H9 (cell line): Measurements from ENCODE around the gene LSM7. TPM values are rescaled to one million over a fixed set of nuclear protein-coding genes. Genes with fewer than 3 reads are reported as not detected.

Source experiments
- DNase-seq: peaks from one replicate; pipeline ENCODE4 v3.0.0-alpha.2; 2017
- H2AFZ ChIP-seq: one replicate; pipeline ENCODE4 v1.6.1; 2013; ENCODE audit warnings: mild to moderate bottlenecking, low read length, control low read depth, moderate library complexity
- H2AK5ac ChIP-seq: 2 replicates; pipeline ENCODE4 v1.6.1; 2013; ENCODE audit warnings: low read length, control low read depth, mixed read lengths; ENCODE audit not compliant: insufficient read length
- H2BK120ac ChIP-seq: one replicate; pipeline ENCODE4 v1.6.1; 2013; ENCODE audit warnings: low read depth, mild to moderate bottlenecking, low read length, control low read depth, inconsistent platforms; ENCODE audit not compliant: poor library complexity, severe bottlenecking
- H2BK12ac ChIP-seq: 2 replicates; pipeline ENCODE4 v1.6.1; 2013; ENCODE audit warnings: low read length, control low read depth, mixed read lengths, low read depth; ENCODE audit not compliant: insufficient read length
- H2BK15ac ChIP-seq: 2 replicates; pipeline ENCODE4 v1.6.1; 2013; ENCODE audit warnings: low read depth, low read length, control low read depth
- H2BK20ac ChIP-seq: one replicate; pipeline ENCODE4 v1.6.1; 2013; ENCODE audit warnings: low read depth, mild to moderate bottlenecking, low read length, control low read depth, inconsistent platforms; ENCODE audit not compliant: poor library complexity, severe bottlenecking
- H2BK5ac ChIP-seq: 2 replicates; pipeline ENCODE4 v1.6.1; 2013; ENCODE audit warnings: low read length, control low read depth, mixed read lengths; ENCODE audit not compliant: insufficient read length
- H3K14ac ChIP-seq: 2 replicates; pipeline ENCODE4 v1.6.1; 2013; ENCODE audit warnings: low read length, control low read depth; ENCODE audit not compliant: insufficient read depth
- H3K18ac ChIP-seq: 2 replicates; pipeline ENCODE4 v1.6.1; 2013; ENCODE audit warnings: low read depth, mild to moderate bottlenecking, mixed read lengths, low read length, control low read depth; ENCODE audit not compliant: insufficient read length
- H3K23ac ChIP-seq: 2 replicates; pipeline ENCODE4 v1.6.1; 2013; ENCODE audit warnings: low read length, control low read depth, mixed read lengths, low read depth; ENCODE audit not compliant: insufficient read length
- H3K23me2 ChIP-seq: 2 replicates; pipeline ENCODE4 v1.6.1; 2013; ENCODE audit warnings: low read depth, mild to moderate bottlenecking, mixed read lengths, low read length, control low read depth; ENCODE audit not compliant: insufficient read length, poor library complexity, severe bottlenecking
- H3K27ac ChIP-seq: 2 replicates; pipeline ENCODE4 v1.5.1; 2013; ENCODE audit warnings: low read length, control low read depth, mixed read lengths, low read depth; ENCODE audit not compliant: insufficient read length
- H3K27me3 ChIP-seq: 2 replicates; pipeline ENCODE4 v1.6.1; 2013; ENCODE audit warnings: low read length, control low read depth, inconsistent platforms; ENCODE audit not compliant: insufficient read depth
- H3K4ac ChIP-seq: 2 replicates; pipeline ENCODE4 v1.6.1; 2013; ENCODE audit warnings: low read depth, mild to moderate bottlenecking, control low read depth, inconsistent platforms, low read length, moderate library complexity
- H3K4me1 ChIP-seq: 2 replicates; pipeline ENCODE4 v1.6.1; 2013; ENCODE audit warnings: low read length, control low read depth, inconsistent platforms; ENCODE audit not compliant: insufficient read depth
- H3K4me2 ChIP-seq: 2 replicates; pipeline ENCODE4 v1.6.1; 2013; ENCODE audit warnings: low read length, control low read depth, mixed read lengths; ENCODE audit not compliant: insufficient read length, insufficient read depth
- H3K56ac ChIP-seq: 2 replicates; pipeline ENCODE4 v1.6.1; 2013; ENCODE audit warnings: low read depth, mild to moderate bottlenecking, mixed read lengths, low read length, control low read depth; ENCODE audit not compliant: insufficient read length
- H3K79me1 ChIP-seq: 2 replicates; pipeline ENCODE4 v1.6.1; 2013; ENCODE audit warnings: low read depth, mild to moderate bottlenecking, moderate library complexity, low read length, control low read depth, inconsistent platforms; ENCODE audit not compliant: insufficient read depth, poor library complexity, severe bottlenecking
- H3K79me2 ChIP-seq: 2 replicates; pipeline ENCODE4 v1.6.1; 2013; ENCODE audit warnings: low read length, control low read depth, inconsistent platforms; ENCODE audit not compliant: insufficient read depth
- H3K9ac ChIP-seq: 2 replicates; pipeline ENCODE4 v1.6.1; 2013; ENCODE audit warnings: low read length, control low read depth, mixed read lengths; ENCODE audit not compliant: insufficient read length; ENCODE audit errors: extremely low read depth
- H3K9me3 ChIP-seq: one replicate; pipeline ENCODE4 v1.6.1; 2013; ENCODE audit warnings: low read depth, low read length, inconsistent platforms; ENCODE audit not compliant: control insufficient read depth
- H3T11ph ChIP-seq: one replicate; pipeline ENCODE4 v1.6.1; 2013; ENCODE audit warnings: mild to moderate bottlenecking, low read length, control low read depth, inconsistent platforms
- H4K20me1 ChIP-seq: one replicate; pipeline ENCODE4 v1.6.1; 2013; ENCODE audit not compliant: control insufficient read depth, insufficient read length, insufficient read depth
- H4K5ac ChIP-seq: 2 replicates; pipeline ENCODE4 v1.6.1; 2013; ENCODE audit warnings: low read depth, mild to moderate bottlenecking, mixed read lengths, low read length, control low read depth; ENCODE audit not compliant: insufficient read length
- H4K8ac ChIP-seq: replicated peaks from 2 replicates; pipeline ENCODE4 v1.6.1; 2013; ENCODE audit warnings: low read length, control low read depth, mixed read lengths, low read depth; ENCODE audit not compliant: insufficient read length
- H4K91ac ChIP-seq: 2 replicates; pipeline ENCODE4 v1.6.1; 2013; ENCODE audit warnings: low read depth, mild to moderate bottlenecking, moderate library complexity, mixed read lengths, low read length, control low read depth; ENCODE audit not compliant: insufficient read length
- H3K27ac Mint-ChIP-seq, 3 experiments: 2 replicates in 2 of 3; 3 replicates in 1 of 3; pipeline ENCODE4 v1.8.0; 2020 to 2021; ENCODE audit warnings: mixed read lengths in 3 of 3, mild to moderate bottlenecking in 1 of 3, moderate library complexity in 1 of 3
- H3K27me3 Mint-ChIP-seq: 2 replicates; pipeline ENCODE4 v1.8.0; 2021; ENCODE audit warnings: low read depth, mild to moderate bottlenecking, moderate library complexity, mixed read lengths
- H3K36me3 Mint-ChIP-seq, 3 experiments: 2 replicates in 2 of 3; 3 replicates in 1 of 3; pipeline ENCODE4 v1.8.0; 2020 to 2021; ENCODE audit warnings: low read depth in 3 of 3, mixed read lengths in 3 of 3; ENCODE audit not compliant: insufficient read depth in 1 of 3
- H3K4me1 Mint-ChIP-seq, 2 experiments: 2 replicates each; pipeline ENCODE4 v1.8.0; 2020; ENCODE audit warnings: mixed read lengths in 2 of 2
- H3K4me3 Mint-ChIP-seq, 2 experiments: 2 replicates in 1 of 2; 3 replicates in 1 of 2; pipeline ENCODE4 v1.8.0; 2020 to 2021; ENCODE audit warnings: mild to moderate bottlenecking in 2 of 2, mixed read lengths in 2 of 2, moderate library complexity in 1 of 2
- H3K9me3 Mint-ChIP-seq, 2 experiments: 2 replicates in 1 of 2; 3 replicates in 1 of 2; pipeline ENCODE4 v1.8.0; 2020; ENCODE audit warnings: mild to moderate bottlenecking in 2 of 2, mixed read lengths in 2 of 2, moderate library complexity in 1 of 2
- WGBS: extraction: QIAGEN DNeasy Blood & Tissue Kit; methylation state at CpG from one replicate; pipeline ENCODE4 v1.1.7; 2013; ENCODE audit warnings: missing lambda C conversion rate, low lambda C conversion rate, mixed read lengths; ENCODE audit not compliant: insufficient read length; ENCODE audit errors: extremely low coverage; 5-methylcytosine and 5-hydroxymethylcytosine counted together
- total RNA-seq: library from RNA; stranded (reverse); gene quantifications from 2 replicates; pipeline ENCODE4 v1.2.1, GENCODE V29; 2021
- TF ChIP-seq, protein P1 (sequence below): fragments of 200-600 bp; sonication (generic); conservative IDR thresholded peaks from 3 replicates; pipeline ENCODE4 v1.8.0; 2021; ENCODE audit warnings: antibody characterized with exemption, mild to moderate bottlenecking

The LSM7 gene
- total RNA-seq, 1 experiment from 2014 or later = 187 TPM

GRCh38 chr19:2357279-2358206 is 29.2 kb upstream of the LSM7 start:
- H4K8ac ChIP-seq = no peak overlapping the region

More at GRCh38 chr19:2357279-2358206, 29.2 kb upstream of the LSM7 start:
- no peak overlapping the region for H2AFZ ChIP-seq
- no peak overlapping the region for H2BK120ac ChIP-seq
- no peaks in the 10 kb centered on the region for H3K79me2 ChIP-seq
- no peak overlapping the region for H3K18ac ChIP-seq
- no peak overlapping the region for H3K9ac ChIP-seq
- H3K27ac ChIP-seq = no peak overlapping the region
- TF ChIP-seq, protein P1, sequence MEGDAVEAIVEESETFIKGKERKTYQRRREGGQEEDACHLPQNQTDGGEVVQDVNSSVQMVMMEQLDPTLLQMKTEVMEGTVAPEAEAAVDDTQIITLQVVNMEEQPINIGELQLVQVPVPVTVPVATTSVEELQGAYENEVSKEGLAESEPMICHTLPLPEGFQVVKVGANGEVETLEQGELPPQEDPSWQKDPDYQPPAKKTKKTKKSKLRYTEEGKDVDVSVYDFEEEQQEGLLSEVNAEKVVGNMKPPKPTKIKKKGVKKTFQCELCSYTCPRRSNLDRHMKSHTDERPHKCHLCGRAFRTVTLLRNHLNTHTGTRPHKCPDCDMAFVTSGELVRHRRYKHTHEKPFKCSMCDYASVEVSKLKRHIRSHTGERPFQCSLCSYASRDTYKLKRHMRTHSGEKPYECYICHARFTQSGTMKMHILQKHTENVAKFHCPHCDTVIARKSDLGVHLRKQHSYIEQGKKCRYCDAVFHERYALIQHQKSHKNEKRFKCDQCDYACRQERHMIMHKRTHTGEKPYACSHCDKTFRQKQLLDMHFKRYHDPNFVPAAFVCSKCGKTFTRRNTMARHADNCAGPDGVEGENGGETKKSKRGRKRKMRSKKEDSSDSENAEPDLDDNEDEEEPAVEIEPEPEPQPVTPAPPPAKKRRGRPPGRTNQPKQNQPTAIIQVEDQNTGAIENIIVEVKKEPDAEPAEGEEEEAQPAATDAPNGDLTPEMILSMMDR = no peak
- H4K20me1 ChIP-seq = no peaks in the 10 kb centered on the region
- no peaks in the 10 kb centered on the region for H3K79me1 ChIP-seq
- no peak overlapping the region for H3K4ac ChIP-seq
- H3K4me3 Mint-ChIP-seq = no peak overlapping the region; a peak in 1 of 5 replicates
- H4K91ac ChIP-seq = no peak overlapping the region
- H3K9me3 ChIP-seq = no peaks in the 10 kb centered on the region
- no peak overlapping the region for H4K5ac ChIP-seq
- DNase-seq = no peak
- H2BK20ac ChIP-seq = no peak overlapping the region
- H3K23ac ChIP-seq = no peak overlapping the region
- no peaks in the 10 kb centered on the region; the same call in 1 of the 2 replicates for H3K27me3 ChIP-seq
- H2BK15ac ChIP-seq = no peak overlapping the region
- no peak overlapping the region for H2BK12ac ChIP-seq
- H3K4me2 ChIP-seq = no peak overlapping the region
- H2AK5ac ChIP-seq = no peak overlapping the region
- WGBS = 100% methylated on average over 3 of the region's 3 CpGs
- no peaks in the 10 kb centered on the region for H3K4me1 ChIP-seq
- no peaks in the 10 kb centered on the region for H3K23me2 ChIP-seq
- no peaks in the 10 kb centered on the region for H3K9me3 Mint-ChIP-seq
- H3K14ac ChIP-seq = no peak overlapping the region
- peaks cover 28% of the 10 kb centered on the region for H3K27me3 Mint-ChIP-seq
- H3K27ac Mint-ChIP-seq = no peak overlapping the region
- H2BK5ac ChIP-seq = no peak overlapping the region
- H3K36me3 Mint-ChIP-seq = peaks cover 0 to 2% (median 0%) of the 10 kb centered on the region in 3 experiments; a peak in 1 of 7 replicates
- H3K56ac ChIP-seq = no peak overlapping the region
- no peak overlapping the region for H3T11ph ChIP-seq
- H3K4me1 Mint-ChIP-seq = peaks cover 5% of the 10 kb centered on the region in 2 experiments
